Endothelial cell of umbilical vein (primary cell): ENCODE data around the gene GYS1.

ENCODE experiments used
- CTCF ChIP-seq, 2 donors: IDR thresholded peaks; 1 replicate in 1 of 2; 2 replicates in 1 of 2; pipeline ENCODE4 v1.5.1; 2011; ENCODE audit warnings: low read length in 2 of 2, mild to moderate bottlenecking in 2 of 2, moderate library complexity in 2 of 2, control low read depth in 1 of 2, inconsistent platforms in 1 of 2, low read depth in 1 of 2; ENCODE audit not compliant: insufficient read depth in 1 of 2; ENCODE audit errors: extremely low read depth in 1 of 2
- POLR2A ChIP-seq: IDR thresholded peaks from 2 replicates; pipeline ENCODE4 v1.6.1; 2012; ENCODE audit warnings: low read depth, mild to moderate bottlenecking, control low read depth, low read length
- POLR2AphosphoS5 ChIP-seq: IDR thresholded peaks from 2 replicates; pipeline ENCODE4 v1.6.1; 2012; ENCODE audit warnings: low read depth, mild to moderate bottlenecking, control low read depth, low read length, moderate library complexity; ENCODE audit not compliant: insufficient read depth

GRCh38 chr19:48922548-48923490 lies 70.3 kb downstream of the GYS1 start:
- TF ChIP-seq POLR2AphosphoS5 (no peak), CTCF (IDR thresholded peaks at IDR 0.05; ENCODE audit: extremely low read depth in 1 of 2, insufficient read depth in 1 of 2, low read depth in 1 of 2, low read length in 2 of 2) (no peak), POLR2A (no peak)
